ENCODE results near the gene ZNF550. TPM values are rescaled to one million over a fixed set of nuclear protein-coding genes. Genes with fewer than 3 reads are reported as not detected.

ZNF550 gene
- total RNA-seq, 1 donor from 2014 or later: 13.5 TPM

DNA sequence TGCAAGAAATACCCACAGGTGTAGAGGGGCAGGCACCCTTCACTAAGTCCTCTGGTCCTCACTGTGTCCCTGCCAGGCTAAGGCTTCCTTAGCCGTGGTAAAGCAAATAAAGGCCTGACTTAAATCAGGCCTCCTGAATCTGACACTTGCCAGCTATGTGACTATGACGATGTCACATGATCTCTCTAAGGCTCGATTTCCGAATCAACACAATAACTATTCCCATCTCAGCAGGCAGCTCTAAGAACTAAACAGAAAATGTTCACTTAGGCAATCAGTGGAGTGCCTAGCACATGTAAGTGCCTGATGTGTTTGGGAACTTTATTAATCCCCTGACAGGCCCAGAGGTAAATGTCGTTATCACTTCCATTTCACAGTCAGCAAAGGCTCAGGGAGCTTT lies 2.0 kb downstream of the ZNF550 start:
- peaks cover 7% of the 10 kb centered on the region for H3K4me1 ChIP-seq (ENCODE audit: insufficient read depth, low read length)
- Mint-ChIP-seq H3K4me1 (ENCODE audit: low read depth, unreplicated experiment) (peaks cover 9% of the 10 kb centered on the region), H3K27ac (ENCODE audit: unreplicated experiment) (no peak overlapping the region), H3K27me3 (ENCODE audit: low read depth, unreplicated experiment) (no peaks in the 10 kb centered on the region), H3K36me3 (ENCODE audit: low read depth, unreplicated experiment) (peaks cover 49% of the 10 kb centered on the region), H3K4me3 (ENCODE audit: unreplicated experiment) (peak overlapping the region; percentile 99), H3K9me3 (ENCODE audit: unreplicated experiment) (peaks cover 33% of the 10 kb centered on the region)
- peaks cover 22% of the 10 kb centered on the region for H3K79me2 ChIP-seq (ENCODE audit: insufficient read depth, low read length)
- peaks cover 35% of the 10 kb centered on the region for H3K9me3 ChIP-seq (ENCODE audit: insufficient read depth, low read depth, low read length)
- no peaks in the 10 kb centered on the region for H3K27me3 ChIP-seq (ENCODE audit: insufficient read depth, low read length)
- TF ChIP-seq, protein P1, sequence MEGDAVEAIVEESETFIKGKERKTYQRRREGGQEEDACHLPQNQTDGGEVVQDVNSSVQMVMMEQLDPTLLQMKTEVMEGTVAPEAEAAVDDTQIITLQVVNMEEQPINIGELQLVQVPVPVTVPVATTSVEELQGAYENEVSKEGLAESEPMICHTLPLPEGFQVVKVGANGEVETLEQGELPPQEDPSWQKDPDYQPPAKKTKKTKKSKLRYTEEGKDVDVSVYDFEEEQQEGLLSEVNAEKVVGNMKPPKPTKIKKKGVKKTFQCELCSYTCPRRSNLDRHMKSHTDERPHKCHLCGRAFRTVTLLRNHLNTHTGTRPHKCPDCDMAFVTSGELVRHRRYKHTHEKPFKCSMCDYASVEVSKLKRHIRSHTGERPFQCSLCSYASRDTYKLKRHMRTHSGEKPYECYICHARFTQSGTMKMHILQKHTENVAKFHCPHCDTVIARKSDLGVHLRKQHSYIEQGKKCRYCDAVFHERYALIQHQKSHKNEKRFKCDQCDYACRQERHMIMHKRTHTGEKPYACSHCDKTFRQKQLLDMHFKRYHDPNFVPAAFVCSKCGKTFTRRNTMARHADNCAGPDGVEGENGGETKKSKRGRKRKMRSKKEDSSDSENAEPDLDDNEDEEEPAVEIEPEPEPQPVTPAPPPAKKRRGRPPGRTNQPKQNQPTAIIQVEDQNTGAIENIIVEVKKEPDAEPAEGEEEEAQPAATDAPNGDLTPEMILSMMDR (IDR thresholded peaks at IDR 0.05; ENCODE audit: insufficient read depth, low read depth, low read length): no peak
- TF ChIP-seq EZH2 (IDR thresholded peaks at IDR 0.05; ENCODE audit: insufficient read depth, low read length): no peak
- H3K9ac ChIP-seq (ENCODE audit: low read length): no peak overlapping the region
- H4K20me1 ChIP-seq (ENCODE audit: insufficient read depth, low read length): peaks cover 9% of the 10 kb centered on the region
- H2AFZ ChIP-seq (ENCODE audit: low read depth, low read length): no peak overlapping the region
- no peak for DNase-seq (ENCODE audit: low read depth)
- no peak overlapping the region for H3K4me3 ChIP-seq (ENCODE audit: insufficient read depth, low read depth, low read length)
- FAIRE-seq: no peak
- H3K4me2 ChIP-seq (ENCODE audit: low read length): peak overlapping the region; percentile 89
- H3K36me3 ChIP-seq (ENCODE audit: insufficient read depth, low read length): peaks cover 22% of the 10 kb centered on the region
- H3K27ac ChIP-seq (ENCODE audit: low read depth, low read length): no peak overlapping the region

DNA sequence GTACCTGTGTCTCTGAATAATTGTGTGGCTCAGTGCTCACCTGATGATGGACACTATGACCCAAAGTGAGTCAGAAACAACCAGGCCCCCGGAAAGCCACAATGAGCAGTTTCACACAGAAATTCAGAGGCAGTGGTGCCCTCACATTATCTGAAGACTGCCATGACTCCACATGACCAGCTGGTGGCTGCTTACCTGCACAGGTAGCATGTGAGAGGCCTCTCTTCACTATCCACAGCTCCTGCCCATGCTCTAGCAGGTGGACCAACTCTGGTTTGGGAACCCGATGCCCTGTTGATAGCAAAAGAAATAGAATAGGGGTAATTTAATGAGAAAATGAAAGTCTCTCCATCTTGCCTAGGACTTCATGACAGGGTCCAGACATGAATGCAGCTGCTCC lies 7.2 kb downstream of the ZNF550 start:
- no peaks in the 10 kb centered on the region for H3K27me3 ChIP-seq (ENCODE audit: insufficient read depth, low read length)
- no peak for TF ChIP-seq EZH2 (IDR thresholded peaks at IDR 0.05; ENCODE audit: insufficient read depth, low read length)
- TF ChIP-seq, protein P1 (IDR thresholded peaks at IDR 0.05; ENCODE audit: insufficient read depth, low read depth, low read length): no peak
- DNase-seq (ENCODE audit: low read depth): no peak
- H3K27ac ChIP-seq (ENCODE audit: low read depth, low read length): no peak overlapping the region
- no peaks in the 10 kb centered on the region for H3K27me3 Mint-ChIP-seq (ENCODE audit: low read depth, unreplicated experiment)
- H3K27ac Mint-ChIP-seq (ENCODE audit: unreplicated experiment): no peak overlapping the region
- H3K79me2 ChIP-seq (ENCODE audit: insufficient read depth, low read length): no peaks in the 10 kb centered on the region
- H3K4me1 Mint-ChIP-seq (ENCODE audit: low read depth, unreplicated experiment): no peaks in the 10 kb centered on the region
- peaks cover 65% of the 10 kb centered on the region for H3K36me3 ChIP-seq (ENCODE audit: insufficient read depth, low read length)
- peaks cover 38% of the 10 kb centered on the region for H3K9me3 Mint-ChIP-seq (ENCODE audit: unreplicated experiment)
- H2AFZ ChIP-seq (ENCODE audit: low read depth, low read length): no peak overlapping the region
- H3K4me3 Mint-ChIP-seq (ENCODE audit: unreplicated experiment): no peak overlapping the region
- FAIRE-seq: no peak
- H3K9me3 ChIP-seq (ENCODE audit: insufficient read depth, low read depth, low read length): peaks cover 61% of the 10 kb centered on the region
- H3K4me3 ChIP-seq (ENCODE audit: insufficient read depth, low read depth, low read length): no peak overlapping the region
- peaks cover 93% of the 10 kb centered on the region for H3K36me3 Mint-ChIP-seq (ENCODE audit: low read depth, unreplicated experiment)
- no peaks in the 10 kb centered on the region for H3K4me1 ChIP-seq (ENCODE audit: insufficient read depth, low read length)
- H3K9ac ChIP-seq (ENCODE audit: low read length): no peak overlapping the region
- H4K20me1 ChIP-seq (ENCODE audit: insufficient read depth, low read length): no peaks in the 10 kb centered on the region
- no peak overlapping the region for H3K4me2 ChIP-seq (ENCODE audit: low read length)

DNA sequence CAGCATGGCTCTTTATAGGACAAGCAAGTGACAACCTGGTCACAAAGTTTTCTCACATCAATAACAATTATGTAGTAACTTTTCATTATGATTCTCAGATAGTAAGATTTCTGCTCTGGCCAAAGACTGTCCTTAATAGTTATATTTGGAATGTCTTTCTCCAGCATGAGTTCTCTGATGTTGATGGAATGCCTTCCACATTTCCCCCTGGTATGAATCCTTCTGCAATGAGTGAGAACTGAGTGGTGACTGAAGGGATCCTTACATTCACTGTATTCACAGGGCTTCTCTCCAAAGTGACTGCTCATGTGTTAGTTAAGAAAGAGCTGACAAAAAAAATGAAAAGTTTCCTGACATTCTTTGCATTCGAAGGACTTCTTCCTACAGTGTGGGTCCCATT lies 13.2 kb downstream of the ZNF550 start:
- peaks cover 90% of the 10 kb centered on the region for H3K36me3 Mint-ChIP-seq (ENCODE audit: low read depth, unreplicated experiment)
- FAIRE-seq (no peak), DNase-seq (ENCODE audit: low read depth) (no peak)
- Histone ChIP-seq H3K4me2 (ENCODE audit: low read length) (no peak overlapping the region), H4K20me1 (ENCODE audit: insufficient read depth, low read length) (no peaks in the 10 kb centered on the region), H3K4me1 (ENCODE audit: insufficient read depth, low read length) (no peaks in the 10 kb centered on the region), H3K36me3 (ENCODE audit: insufficient read depth, low read length) (peaks cover 70% of the 10 kb centered on the region), H3K4me3 (ENCODE audit: insufficient read depth, low read depth, low read length) (no peak overlapping the region), H3K9me3 (ENCODE audit: insufficient read depth, low read depth, low read length) (peaks cover 70% of the 10 kb centered on the region), H2AFZ (ENCODE audit: low read depth, low read length) (no peak overlapping the region), H3K9ac (ENCODE audit: low read length) (no peak overlapping the region), H3K27me3 (ENCODE audit: insufficient read depth, low read length) (no peaks in the 10 kb centered on the region), H3K79me2 (ENCODE audit: insufficient read depth, low read length) (peaks cover 2% of the 10 kb centered on the region), H3K27ac (ENCODE audit: low read depth, low read length) (no peak overlapping the region)
- TF ChIP-seq EZH2 (IDR thresholded peaks at IDR 0.05; ENCODE audit: insufficient read depth, low read length): no peak
- TF ChIP-seq, protein P1 (IDR thresholded peaks at IDR 0.05; ENCODE audit: insufficient read depth, low read depth, low read length): no peak
- H3K27ac Mint-ChIP-seq (ENCODE audit: unreplicated experiment): no peak overlapping the region
- peaks cover 54% of the 10 kb centered on the region for H3K9me3 Mint-ChIP-seq (ENCODE audit: unreplicated experiment)
- H3K4me3 Mint-ChIP-seq (ENCODE audit: unreplicated experiment): no peak overlapping the region
- no peaks in the 10 kb centered on the region for H3K4me1 Mint-ChIP-seq (ENCODE audit: low read depth, unreplicated experiment)
- H3K27me3 Mint-ChIP-seq (ENCODE audit: low read depth, unreplicated experiment): no peaks in the 10 kb centered on the region

All from astrocyte (in vitro differentiated cells and primary cell).